ENCODE results near the gene TPM4.

DNA sequence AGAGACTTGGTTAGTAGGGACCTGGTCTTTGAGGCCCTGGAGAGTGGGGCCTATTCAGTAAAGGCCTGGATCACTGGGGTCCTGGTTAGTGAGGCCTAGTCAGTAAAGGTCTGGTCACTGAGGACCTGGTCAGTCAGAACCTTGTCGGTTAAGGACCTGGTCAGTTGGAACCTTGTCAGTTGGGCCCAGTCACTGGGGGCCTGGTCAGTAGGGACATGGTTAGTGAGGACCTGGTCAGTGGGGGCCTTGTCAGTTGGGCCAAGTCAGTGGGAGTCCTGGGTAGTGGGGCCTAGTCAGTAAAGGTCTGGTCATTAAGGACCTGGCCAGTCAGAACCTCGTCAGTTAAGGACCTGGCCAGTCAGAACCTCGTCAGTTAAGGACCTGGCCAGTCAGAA, 43.2 kb upstream of the TPM4 start:
- no peak for TF ChIP-seq POLR2A (IDR thresholded peaks at IDR 0.05; ENCODE audit: low read length)
- TF ChIP-seq GATA1 (IDR thresholded peaks at IDR 0.05; ENCODE audit: low read depth, low read length), result no peak
